ENCODE results near the gene FAM219A.
"Not testable (repeated sequence)": the region's sequence is repeated elsewhere in the genome, so short reads cannot be mapped to it uniquely, and the experiment has no call there.

The FAM219A gene

DNA sequence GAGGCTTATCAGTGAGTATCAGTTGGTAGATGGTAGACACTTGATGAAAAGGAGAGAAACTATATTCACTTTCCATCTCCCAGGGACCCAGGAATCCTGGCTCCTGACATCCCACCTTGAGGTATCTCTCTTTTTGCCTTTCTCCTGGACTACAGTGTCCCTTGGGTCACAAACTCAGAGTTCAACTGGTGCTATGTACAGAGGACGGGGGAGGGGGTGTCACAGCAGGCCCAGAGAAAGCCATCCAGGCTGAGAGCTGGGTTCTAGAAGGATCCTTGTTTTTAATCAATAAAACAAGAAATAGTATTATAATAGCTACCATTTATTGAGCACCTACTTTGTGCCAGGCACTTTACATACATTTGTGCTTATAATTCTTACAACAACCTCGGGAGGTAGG lies 92.0 kb downstream of the FAM219A start:
- CTCF ChIA-PET = no interaction called here
- DNase-seq (ENCODE audit: extremely low spot score) = no peak
- TF ChIP-seq ZNF384 (IDR thresholded peaks at IDR 0.05) (no peak), FOXK2 (IDR thresholded peaks at IDR 0.05) (no peak), CTBP1 (IDR thresholded peaks at IDR 0.05; ENCODE audit: borderline replicate concordance) (no peak), FOXM1 (IDR thresholded peaks at IDR 0.05; ENCODE audit: borderline replicate concordance) (no peak), ARNT (IDR thresholded peaks at IDR 0.05) (no peak), HDGF (IDR thresholded peaks at IDR 0.05; ENCODE audit: borderline replicate concordance) (no peak), TARDBP (IDR thresholded peaks at IDR 0.05) (no peak), LEF1 (IDR thresholded peaks at IDR 0.05; ENCODE audit: borderline replicate concordance) (no peak), SUZ12 (IDR thresholded peaks at IDR 0.05) (no peak), SP1 (IDR thresholded peaks at IDR 0.05) (no peak), ELF4 (IDR thresholded peaks at IDR 0.05) (no peak), BHLHE40 (IDR thresholded peaks at IDR 0.05; ENCODE audit: borderline replicate concordance) (no peak), L3MBTL2 (conservative IDR thresholded peaks at IDR 0.05) (no peak), NFRKB (IDR thresholded peaks at IDR 0.05) (no peak), FOXA1 (IDR thresholded peaks at IDR 0.05) (no peak)
- TF ChIP-seq, protein P1, sequence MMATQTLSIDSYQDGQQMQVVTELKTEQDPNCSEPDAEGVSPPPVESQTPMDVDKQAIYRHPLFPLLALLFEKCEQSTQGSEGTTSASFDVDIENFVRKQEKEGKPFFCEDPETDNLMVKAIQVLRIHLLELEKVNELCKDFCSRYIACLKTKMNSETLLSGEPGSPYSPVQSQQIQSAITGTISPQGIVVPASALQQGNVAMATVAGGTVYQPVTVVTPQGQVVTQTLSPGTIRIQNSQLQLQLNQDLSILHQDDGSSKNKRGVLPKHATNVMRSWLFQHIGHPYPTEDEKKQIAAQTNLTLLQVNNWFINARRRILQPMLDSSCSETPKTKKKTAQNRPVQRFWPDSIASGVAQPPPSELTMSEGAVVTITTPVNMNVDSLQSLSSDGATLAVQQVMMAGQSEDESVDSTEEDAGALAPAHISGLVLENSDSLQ (IDR thresholded peaks at IDR 0.05) = no peak
- POLR2A ChIA-PET = no interaction called here

DNA sequence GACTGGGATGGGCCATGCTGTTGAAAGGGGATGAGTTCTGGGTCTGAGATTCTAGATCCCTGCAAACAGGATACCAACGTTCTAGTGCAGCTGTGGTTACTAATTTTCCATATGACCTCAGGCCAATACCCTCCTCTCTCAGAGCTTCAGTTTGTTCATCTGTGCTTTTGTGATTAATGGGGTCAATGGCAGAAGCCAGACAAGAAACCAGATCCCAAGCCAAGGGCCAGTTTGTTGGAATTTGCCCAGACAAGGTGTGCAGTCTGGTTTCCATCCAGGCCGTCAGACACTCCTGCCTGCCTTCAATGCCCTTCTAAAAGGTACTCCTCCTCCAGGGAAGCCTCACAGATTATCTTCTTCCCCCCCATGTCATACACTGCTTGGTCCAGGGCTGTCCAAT lies 93.1 kb downstream of the FAM219A start:
- TF ChIP-seq LEF1 (IDR thresholded peaks at IDR 0.05; ENCODE audit: borderline replicate concordance) (no peak), SUZ12 (IDR thresholded peaks at IDR 0.05) (no peak), FOXM1 (IDR thresholded peaks at IDR 0.05; ENCODE audit: borderline replicate concordance) (no peak), ARNT (IDR thresholded peaks at IDR 0.05) (no peak), HDGF (IDR thresholded peaks at IDR 0.05; ENCODE audit: borderline replicate concordance) (no peak), L3MBTL2 (conservative IDR thresholded peaks at IDR 0.05) (no peak), FOXA1 (IDR thresholded peaks at IDR 0.05) (no peak), BHLHE40 (IDR thresholded peaks at IDR 0.05; ENCODE audit: borderline replicate concordance) (no peak), CTBP1 (IDR thresholded peaks at IDR 0.05; ENCODE audit: borderline replicate concordance) (no peak), FOXK2 (IDR thresholded peaks at IDR 0.05) (no peak), NFRKB (IDR thresholded peaks at IDR 0.05) (no peak), SP1 (IDR thresholded peaks at IDR 0.05) (no peak), ZNF384 (IDR thresholded peaks at IDR 0.05) (no peak), ELF4 (IDR thresholded peaks at IDR 0.05) (no peak), TARDBP (IDR thresholded peaks at IDR 0.05) (no peak)
- TF ChIP-seq, protein P1 (IDR thresholded peaks at IDR 0.05) = no peak
- CTCF ChIA-PET = no interaction called here
- DNase-seq (ENCODE audit: extremely low spot score) = no peak
- POLR2A ChIA-PET = interaction anchor here (0.8 kb wide), 1 partner anchor 11 kb away, joined by 3 read pairs; the partner anchor contains the start of gene MYORG

DNA sequence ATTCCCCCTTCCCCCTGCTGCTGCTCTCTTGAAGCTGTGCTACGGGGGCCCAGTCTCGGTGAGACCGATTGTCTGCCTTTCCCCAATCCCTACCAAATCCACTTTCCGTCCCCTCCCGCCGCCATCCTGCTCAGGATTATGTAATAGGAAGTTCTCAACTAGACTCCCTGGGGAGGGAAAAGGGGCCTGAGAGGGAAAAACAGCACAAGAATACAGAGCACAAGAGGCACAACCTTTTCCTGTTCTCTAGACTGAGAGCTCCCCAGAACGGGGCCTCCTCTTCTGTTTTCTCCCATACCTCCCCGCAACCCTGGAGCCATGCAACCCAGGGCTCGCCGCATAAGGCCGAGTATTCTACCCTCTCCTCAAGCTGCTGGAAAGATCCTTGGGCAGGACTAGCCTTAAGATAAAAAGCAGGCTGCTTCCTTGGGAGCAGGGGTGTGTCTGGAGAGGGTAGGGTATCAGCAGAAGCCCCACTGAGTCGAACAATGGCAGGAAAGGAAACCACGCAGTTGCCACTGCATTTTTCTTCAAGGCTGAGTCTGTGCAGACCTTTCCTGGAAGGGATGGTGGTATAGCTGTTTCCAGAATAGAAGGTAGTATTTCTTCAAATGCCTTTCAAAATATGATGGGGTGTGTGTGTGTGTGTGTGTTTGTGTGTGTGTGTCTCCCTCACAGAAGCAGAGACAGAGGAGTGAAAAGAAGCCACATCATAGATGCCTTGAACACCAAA lies 94.6 kb downstream of the FAM219A start:
- TF ChIP-seq TARDBP (IDR thresholded peaks at IDR 0.05) (no peak), SP1 (IDR thresholded peaks at IDR 0.05) (no peak), NFRKB (IDR thresholded peaks at IDR 0.05) (no peak), ELF4 (IDR thresholded peaks at IDR 0.05) (no peak), BHLHE40 (IDR thresholded peaks at IDR 0.05; ENCODE audit: borderline replicate concordance) (no peak), ARNT (IDR thresholded peaks at IDR 0.05) (no peak), SUZ12 (IDR thresholded peaks at IDR 0.05) (no peak), ZNF384 (IDR thresholded peaks at IDR 0.05) (no peak), FOXK2 (IDR thresholded peaks at IDR 0.05) (no peak), LEF1 (IDR thresholded peaks at IDR 0.05; ENCODE audit: borderline replicate concordance) (no peak), CTBP1 (IDR thresholded peaks at IDR 0.05; ENCODE audit: borderline replicate concordance) (no peak), FOXA1 (IDR thresholded peaks at IDR 0.05) (no peak), FOXM1 (IDR thresholded peaks at IDR 0.05; ENCODE audit: borderline replicate concordance) (no peak), L3MBTL2 (conservative IDR thresholded peaks at IDR 0.05) (no peak)
- TF ChIP-seq, protein P1 (IDR thresholded peaks at IDR 0.05) = no peak
- CTCF ChIA-PET = no interaction called here
- POLR2A ChIA-PET = no interaction called here
- no peak for DNase-seq (ENCODE audit: extremely low spot score)

DNA sequence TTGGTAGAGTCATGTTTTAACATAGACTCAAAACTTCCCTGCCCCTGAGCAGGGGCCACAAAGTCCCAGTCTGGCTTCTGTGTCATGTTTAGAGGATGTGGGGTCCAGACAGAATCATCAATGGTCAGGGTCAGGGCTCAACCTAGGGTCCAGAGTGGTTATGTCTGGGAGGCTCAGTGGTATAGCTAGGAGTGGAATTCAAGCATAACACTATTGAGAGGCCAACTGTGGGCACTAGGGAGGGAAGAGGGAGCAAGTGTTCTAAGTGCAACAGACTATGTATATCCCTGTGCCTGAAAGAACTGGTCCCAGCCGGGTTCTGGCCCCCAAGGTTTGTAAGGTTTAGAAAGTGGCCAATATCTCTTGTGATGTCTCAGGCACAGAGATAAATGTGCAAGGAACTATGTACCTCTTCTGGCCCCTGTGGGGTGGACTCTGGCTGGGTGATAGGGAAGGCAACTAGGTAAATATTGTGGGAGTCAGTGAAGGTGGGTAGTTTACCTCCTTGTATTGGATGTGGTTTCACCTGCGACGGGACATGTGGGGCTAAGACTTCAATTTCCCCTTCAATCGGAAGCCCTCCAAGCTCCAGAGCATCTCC lies 95.7 kb downstream of the FAM219A start:
- ChIA-PET POLR2A (interaction anchor here (0.5 kb wide), 1 partner anchor 14 kb away, joined by 3 read pairs; no protein-coding TSS in a partner anchor), CTCF (no interaction called here)
- TF ChIP-seq ZNF384 (IDR thresholded peaks at IDR 0.05) (no peak), HDGF (IDR thresholded peaks at IDR 0.05; ENCODE audit: borderline replicate concordance) (no peak), CTBP1 (IDR thresholded peaks at IDR 0.05; ENCODE audit: borderline replicate concordance) (no peak), SP1 (IDR thresholded peaks at IDR 0.05) (no peak), ELF4 (IDR thresholded peaks at IDR 0.05) (no peak), L3MBTL2 (conservative IDR thresholded peaks at IDR 0.05) (no peak), SUZ12 (IDR thresholded peaks at IDR 0.05) (no peak), FOXA1 (IDR thresholded peaks at IDR 0.05) (no peak)
- DNase-seq (ENCODE audit: extremely low spot score) = no peak

DNA sequence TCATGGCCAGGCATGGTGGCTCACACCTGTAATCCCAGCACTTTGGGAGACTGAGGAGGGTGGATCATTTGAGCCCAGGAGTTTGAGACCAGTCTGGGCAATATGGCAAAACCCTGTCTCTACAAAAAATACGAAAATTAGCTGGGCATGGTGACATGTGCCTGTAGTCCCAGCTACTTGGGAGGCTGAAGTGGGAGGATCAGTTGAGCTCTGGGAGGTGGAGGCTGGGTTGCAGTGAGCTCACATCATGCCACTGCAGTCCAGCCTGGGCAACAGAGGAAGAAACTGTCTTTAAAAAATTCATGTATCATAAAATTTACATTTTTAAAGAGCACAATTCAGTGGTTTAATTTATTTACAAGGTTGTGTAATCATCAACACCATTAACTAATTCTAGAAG lies 105.4 kb downstream of the FAM219A start:
- POLR2A ChIA-PET, CTCF ChIA-PET: not testable (repeated sequence)

DNA sequence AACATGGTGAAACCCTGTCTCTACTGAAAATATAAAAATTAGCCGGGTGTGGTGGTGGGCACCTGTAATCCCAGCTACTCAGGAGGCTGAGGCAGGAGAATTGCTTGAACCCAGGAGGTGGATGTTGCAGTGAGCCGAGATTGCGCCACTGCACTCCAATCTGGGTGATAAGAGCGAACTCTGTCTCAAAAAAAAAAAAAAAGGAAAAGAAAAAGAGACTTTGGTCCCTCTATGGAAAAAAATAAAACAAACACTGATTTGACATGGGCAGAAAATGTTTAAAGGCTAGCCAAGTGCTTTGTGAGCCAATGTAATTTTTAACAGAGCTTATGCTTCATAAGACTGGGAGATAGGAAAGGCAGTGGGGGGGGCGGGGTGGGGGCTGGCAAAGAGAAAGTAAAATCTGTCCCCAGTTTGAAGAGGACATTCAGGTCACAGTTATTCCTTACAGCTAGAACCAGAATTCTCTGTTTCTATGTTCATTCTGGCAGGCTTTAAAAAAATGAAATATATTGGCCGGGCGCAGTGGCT lies 106.2 kb downstream of the FAM219A start:
- CTCF ChIA-PET; POLR2A ChIA-PET; DNase-seq (ENCODE audit: extremely low spot score): not testable (repeated sequence)

More for the DNA sequence above, 105.4 kb downstream of the FAM219A start:
- not testable (repeated sequence) for DNase-seq (ENCODE audit: extremely low spot score)
